HFFc6 (cell line): ENCODE results near the gene SERPINH1. TPM values are rescaled to one million over a fixed set of nuclear protein-coding genes. Genes with fewer than 3 reads are reported as not detected.
A peak's percentile ranks its signal among the peaks of the same experiment; 100 is the strongest.

Source experiments
- DNase-seq: peaks from one replicate; pipeline ENCODE4 v3.0.0-alpha.2; 2018
- H3K27ac Mint-ChIP-seq: 2 replicates; pipeline ENCODE4 v1.8.0; 2020; ENCODE audit warnings: mild to moderate bottlenecking, mixed read lengths
- H3K27me3 Mint-ChIP-seq: 2 replicates; pipeline ENCODE4 v1.8.0; 2021; ENCODE audit warnings: mild to moderate bottlenecking, moderate library complexity, mixed read lengths; ENCODE audit not compliant: insufficient read depth
- H3K36me3 Mint-ChIP-seq: 2 replicates; pipeline ENCODE4 v1.8.0; 2021; ENCODE audit warnings: low read depth, mixed read lengths
- H3K4me1 Mint-ChIP-seq: 2 replicates; pipeline ENCODE4 v1.8.0; 2020; ENCODE audit warnings: low read depth, mixed read lengths
- H3K4me3 Mint-ChIP-seq: 2 replicates; pipeline ENCODE4 v1.8.0; 2020; ENCODE audit warnings: mild to moderate bottlenecking, moderate library complexity, mixed read lengths
- H3K9me3 Mint-ChIP-seq: 2 replicates; pipeline ENCODE4 v1.8.0; 2020; ENCODE audit warnings: mild to moderate bottlenecking, mixed read lengths
- total RNA-seq, 6 experiments: library from RNA; stranded (reverse); fragmentation: NEBNext Ultra II Directional; extraction: Animal tissue kit (Norgen Biotek cat#: 25700); gene quantifications; 2 replicates in 1 of 6; 3 replicates in 5 of 6; pipeline ENCODE4 v1.2.3, GENCODE V29; 2021
- TF ChIP-seq, protein P1 (sequence below): fragments of 200-600 bp; sonication (generic); IDR thresholded peaks from 2 replicates; pipeline ENCODE4 v1.5.0; 2021; ENCODE audit warnings: antibody characterized with exemption, mild to moderate bottlenecking

SERPINH1 gene
- total RNA-seq, 6 experiments from 2014 or later = 527 to 680 (median 557) TPM

DNA sequence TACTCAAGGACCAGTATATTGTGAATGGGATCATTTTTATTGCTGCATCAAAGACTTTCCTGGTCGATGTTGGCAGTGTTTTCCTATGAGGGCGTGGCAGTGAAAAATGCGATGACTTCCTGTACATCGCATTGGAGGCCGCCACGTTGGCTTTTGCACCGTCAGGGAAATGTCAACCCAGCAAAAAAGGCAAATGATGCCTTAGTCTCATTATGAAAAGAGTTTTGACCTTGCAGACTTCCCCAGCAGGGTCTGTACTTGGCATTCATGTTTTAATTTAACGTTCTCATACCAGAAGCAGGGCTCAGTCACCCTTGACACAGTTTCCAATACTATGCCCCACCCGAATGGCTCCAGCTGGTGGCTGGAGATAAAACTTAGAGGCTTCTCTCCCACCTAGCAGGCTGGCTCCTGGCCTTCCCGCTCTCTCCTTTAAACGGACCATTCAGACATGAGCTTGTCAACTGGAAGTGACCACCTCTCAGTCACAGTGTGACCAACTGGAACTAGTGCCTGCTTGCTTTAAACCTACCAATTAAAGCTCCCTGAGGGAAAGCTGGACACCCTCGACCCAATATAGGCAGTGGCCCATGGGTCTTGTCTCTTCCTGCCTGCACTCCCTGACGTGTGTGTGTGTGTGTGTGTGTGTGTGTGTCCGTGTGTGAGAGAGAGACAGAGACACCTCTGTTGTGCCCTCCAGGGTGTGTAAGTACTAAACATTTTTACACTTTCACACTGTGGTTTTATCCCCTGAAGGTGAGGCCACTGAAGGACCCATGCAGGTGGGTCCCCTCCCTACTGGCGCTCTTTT is 27.6 kb upstream of the SERPINH1 start:
- Mint-ChIP-seq H3K36me3 (no peaks in the 10 kb centered on the region), H3K27me3 (peaks cover 15% of the 10 kb centered on the region), H3K4me3 (no peak overlapping the region), H3K4me1 (peaks cover 37% of the 10 kb centered on the region), H3K27ac (no peak overlapping the region), H3K9me3 (no peaks in the 10 kb centered on the region)
- TF ChIP-seq, protein P1, sequence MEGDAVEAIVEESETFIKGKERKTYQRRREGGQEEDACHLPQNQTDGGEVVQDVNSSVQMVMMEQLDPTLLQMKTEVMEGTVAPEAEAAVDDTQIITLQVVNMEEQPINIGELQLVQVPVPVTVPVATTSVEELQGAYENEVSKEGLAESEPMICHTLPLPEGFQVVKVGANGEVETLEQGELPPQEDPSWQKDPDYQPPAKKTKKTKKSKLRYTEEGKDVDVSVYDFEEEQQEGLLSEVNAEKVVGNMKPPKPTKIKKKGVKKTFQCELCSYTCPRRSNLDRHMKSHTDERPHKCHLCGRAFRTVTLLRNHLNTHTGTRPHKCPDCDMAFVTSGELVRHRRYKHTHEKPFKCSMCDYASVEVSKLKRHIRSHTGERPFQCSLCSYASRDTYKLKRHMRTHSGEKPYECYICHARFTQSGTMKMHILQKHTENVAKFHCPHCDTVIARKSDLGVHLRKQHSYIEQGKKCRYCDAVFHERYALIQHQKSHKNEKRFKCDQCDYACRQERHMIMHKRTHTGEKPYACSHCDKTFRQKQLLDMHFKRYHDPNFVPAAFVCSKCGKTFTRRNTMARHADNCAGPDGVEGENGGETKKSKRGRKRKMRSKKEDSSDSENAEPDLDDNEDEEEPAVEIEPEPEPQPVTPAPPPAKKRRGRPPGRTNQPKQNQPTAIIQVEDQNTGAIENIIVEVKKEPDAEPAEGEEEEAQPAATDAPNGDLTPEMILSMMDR = no peak
- DNase-seq = no peak

DNA sequence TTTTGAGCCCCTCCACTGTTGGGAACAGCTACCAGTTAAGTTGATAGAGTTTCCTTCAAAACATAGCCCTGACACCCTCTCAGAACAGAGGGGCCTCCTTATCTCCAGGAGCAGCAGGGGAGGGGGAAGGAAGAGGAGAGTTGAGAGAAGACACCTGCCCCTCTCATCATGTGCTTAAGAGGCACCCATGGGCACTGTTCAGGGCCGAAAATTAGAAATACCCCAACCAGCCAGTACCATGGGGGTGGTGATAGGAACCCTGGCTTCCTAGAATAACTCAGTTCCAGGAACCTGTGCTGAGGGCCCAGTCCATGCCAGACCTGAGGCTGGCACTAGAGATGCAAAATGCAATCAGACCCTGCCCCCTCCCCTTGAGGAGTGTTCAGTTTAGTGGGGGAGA is 27.0 kb upstream of the SERPINH1 start:
- TF ChIP-seq, protein P1 = no peak
- peaks cover 37% of the 10 kb centered on the region for H3K4me1 Mint-ChIP-seq
- no peaks in the 10 kb centered on the region for H3K36me3 Mint-ChIP-seq
- H3K27me3 Mint-ChIP-seq = peaks cover 17% of the 10 kb centered on the region
- no peak overlapping the region for H3K4me3 Mint-ChIP-seq
- DNase-seq = no peak
- no peak overlapping the region for H3K27ac Mint-ChIP-seq
- no peaks in the 10 kb centered on the region for H3K9me3 Mint-ChIP-seq

DNA sequence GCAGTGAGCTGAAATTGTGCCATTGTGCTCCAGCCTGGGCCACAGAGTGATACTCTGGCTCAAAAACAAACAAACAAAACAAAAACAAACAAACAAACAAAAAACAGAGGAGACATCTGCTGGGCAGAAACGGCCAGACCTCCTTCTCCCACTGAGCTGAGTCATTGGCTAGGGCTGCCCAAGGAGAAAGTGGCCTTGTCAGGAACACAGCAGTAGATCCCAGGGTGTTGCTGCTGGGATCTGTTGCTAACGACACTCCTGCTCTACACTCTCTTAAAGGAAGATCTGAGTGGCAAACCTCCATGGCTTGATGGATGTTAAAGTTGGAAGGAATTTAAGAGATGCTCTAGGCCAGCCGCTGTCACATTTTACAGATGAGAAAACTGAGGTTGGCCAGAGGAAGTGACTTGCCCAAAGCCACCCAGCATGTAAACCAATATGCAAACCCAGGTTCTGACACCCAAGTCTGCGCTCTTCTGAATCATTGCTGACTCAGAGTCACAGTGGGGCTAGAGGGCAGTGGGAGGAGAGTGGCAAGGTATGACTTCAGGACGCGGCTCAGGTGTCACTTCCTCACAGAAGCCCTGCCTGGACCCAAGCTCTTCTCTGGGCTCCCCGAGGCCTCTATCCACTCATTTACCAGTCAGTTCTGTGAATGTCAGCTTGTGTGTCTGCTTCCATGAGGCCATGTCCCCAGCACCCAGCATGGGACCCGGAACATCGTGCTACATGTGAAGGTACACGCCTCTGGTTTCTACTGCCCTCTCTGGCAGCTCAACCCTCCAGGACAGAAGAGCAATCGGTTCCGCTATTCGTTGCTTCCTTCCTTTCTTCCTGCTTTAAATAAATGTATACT is 25.0 kb upstream of the SERPINH1 start:
- DNase-seq = no peak
- H3K4me1 Mint-ChIP-seq = peaks cover 36% of the 10 kb centered on the region
- peaks cover 14% of the 10 kb centered on the region for H3K27me3 Mint-ChIP-seq
- H3K9me3 Mint-ChIP-seq = no peaks in the 10 kb centered on the region
- TF ChIP-seq, protein P1 = no peak
- no peak overlapping the region for H3K4me3 Mint-ChIP-seq
- no peaks in the 10 kb centered on the region for H3K36me3 Mint-ChIP-seq
- H3K27ac Mint-ChIP-seq = no peak overlapping the region

DNA sequence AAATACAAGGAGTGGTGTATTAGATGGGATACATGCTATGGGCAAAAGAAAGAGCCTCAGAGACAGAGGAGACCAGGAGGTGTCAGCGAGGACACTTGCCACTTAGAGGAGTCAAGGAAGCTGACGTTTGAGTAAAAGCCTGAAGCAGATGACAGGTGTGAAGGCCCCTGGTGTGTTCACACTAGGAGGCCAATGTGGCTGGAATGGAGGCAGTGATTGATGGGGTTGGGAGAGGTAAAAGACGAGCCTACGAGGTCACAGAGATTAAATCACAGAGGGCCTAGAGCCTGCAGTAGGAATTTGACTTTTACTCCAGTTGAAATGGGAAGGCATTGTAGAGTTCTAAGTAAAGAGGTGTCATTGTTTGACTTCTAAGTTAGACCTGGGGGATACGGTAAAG is 24.3 kb upstream of the SERPINH1 start:
- TF ChIP-seq, protein P1 = no peak
- no peaks in the 10 kb centered on the region for H3K36me3 Mint-ChIP-seq
- no peak for DNase-seq
- no peak overlapping the region for H3K4me3 Mint-ChIP-seq
- H3K27ac Mint-ChIP-seq = no peak overlapping the region
- peaks cover 14% of the 10 kb centered on the region for H3K27me3 Mint-ChIP-seq
- H3K9me3 Mint-ChIP-seq = no peaks in the 10 kb centered on the region
- peaks cover 32% of the 10 kb centered on the region for H3K4me1 Mint-ChIP-seq

DNA sequence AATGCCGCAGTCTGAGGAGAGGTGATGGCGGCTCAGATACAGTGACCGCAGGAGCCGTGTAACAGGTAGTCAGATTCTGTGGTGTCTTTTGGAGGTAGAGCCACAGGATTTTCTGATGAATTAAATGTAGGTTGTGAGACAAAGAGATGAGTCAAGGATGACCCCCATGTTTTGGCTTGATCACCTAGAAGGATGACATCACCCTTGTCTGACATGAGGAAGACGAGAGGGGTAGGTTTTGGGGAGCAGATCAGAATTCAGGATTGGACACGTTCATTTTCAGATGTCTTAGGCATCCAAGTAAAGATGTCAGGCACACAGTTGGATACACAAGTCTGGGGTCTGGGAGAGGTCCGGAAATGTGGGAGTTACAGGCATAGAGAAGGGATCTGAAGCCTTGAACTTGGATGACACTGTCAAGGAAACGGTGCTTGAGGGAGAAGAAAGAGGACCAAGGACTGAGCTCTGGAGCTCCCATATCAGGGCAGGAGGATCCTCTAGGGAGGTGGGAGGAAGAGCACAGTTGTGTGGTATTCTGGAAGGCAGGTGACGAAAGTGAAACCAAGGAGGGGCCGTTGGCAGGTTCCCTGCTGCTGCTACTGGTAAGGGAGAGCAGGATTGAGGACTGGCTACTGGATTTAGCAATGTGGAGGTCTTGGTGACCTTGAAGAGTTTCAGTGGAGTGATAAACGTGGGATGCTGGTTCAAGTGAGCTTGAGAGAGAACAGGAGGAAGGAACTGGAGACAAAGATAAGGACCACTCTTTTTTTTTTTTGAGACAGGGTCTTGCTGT is 23.7 kb upstream of the SERPINH1 start:
- H3K27me3 Mint-ChIP-seq = peaks cover 14% of the 10 kb centered on the region
- peaks cover 32% of the 10 kb centered on the region for H3K4me1 Mint-ChIP-seq
- DNase-seq = no peak
- H3K4me3 Mint-ChIP-seq = peak overlapping the region; percentile 7; the same call in 1 of the 2 replicates
- H3K27ac Mint-ChIP-seq = no peak overlapping the region
- H3K9me3 Mint-ChIP-seq = no peaks in the 10 kb centered on the region
- TF ChIP-seq, protein P1 = no peak
- no peaks in the 10 kb centered on the region for H3K36me3 Mint-ChIP-seq
